Uterus (tissue), 4 donors: ENCODE data around the gene PYGM. TPM values are rescaled to one million over a fixed set of nuclear protein-coding genes. Genes with fewer than 3 reads are reported as not detected.

ENCODE experiments used
- DNase-seq, 2 donors: peaks; one replicate each; pipeline ENCODE4 v3.0.0-alpha.2; 2019 to 2020
- H3K27ac ChIP-seq, 2 donors: fragments of 200-600 bp; sonication (generic); 1 replicate in 1 of 2; 2 replicates in 1 of 2; pipeline ENCODE4 v1.5.1; 2016 to 2018
- H3K27me3 ChIP-seq, 2 donors: fragments of 200-600 bp; sonication (generic); one replicate each; pipeline ENCODE4 v1.5.1; 2018 to 2019; ENCODE audit warnings: control low read depth in 1 of 2
- H3K36me3 ChIP-seq, 2 donors: fragments of 200-600 bp; sonication (generic); one replicate each; pipeline ENCODE4 v1.5.1; 2019; ENCODE audit warnings: control low read depth in 1 of 2
- H3K4me1 ChIP-seq, 2 donors: fragments of 200-600 bp; sonication (generic); one replicate each; pipeline ENCODE4 v1.5.1; 2018 to 2019; ENCODE audit warnings: control low read depth in 1 of 2
- H3K4me3 ChIP-seq, 2 donors: fragments of 200-600 bp; sonication (generic); 1 replicate in 1 of 2; 2 replicates in 1 of 2; pipeline ENCODE4 v1.5.1; 2018 to 2019; ENCODE audit warnings: mild to moderate bottlenecking in 1 of 2
- H3K9me3 ChIP-seq, 2 donors: fragments of 200-600 bp; sonication (generic); one replicate each; pipeline ENCODE4 v1.5.1; 2019; ENCODE audit warnings: control low read depth in 1 of 2
- CTCF ChIP-seq, 4 experiments: fragments of 200-600 bp in 2 of 4; fragments of 450-650 bp in 2 of 4; sonication (generic) in 2 of 4; IDR thresholded peaks; one replicate each; pipeline ENCODE4 v1.5.1; 2016 to 2019; ENCODE audit warnings: antibody characterized with exemption in 4 of 4, mild to moderate bottlenecking in 2 of 4, moderate library complexity in 1 of 4
- POLR2A ChIP-seq, 2 donors: fragments of 450-650 bp; IDR thresholded peaks; one replicate each; pipeline ENCODE4 v1.6.1; 2016; ENCODE audit warnings: antibody characterized with exemption in 2 of 2, mild to moderate bottlenecking in 1 of 2, moderate library complexity in 1 of 2
- intact Hi-C: fragments of 100-400 bp; cut with DNase I; formaldehyde crosslinking; loops from one replicate; pipeline ENCODE4 v1.15.1; 2023; ENCODE audit warnings: low total_unique reads
- total RNA-seq, 4 donors: library from RNA; depleted of rRNA in 3 of 4; stranded (reverse); fragments of >200 nt in 3 of 4; gene quantifications; one replicate each; pipeline versions ENCODE4 v1.1.0 to v1.2.4, GENCODE V29; 2014 to 2023
- donor health status: DM: yes; HTN: yes; CAD: no.

Gene PYGM
- total RNA-seq, 4 donors from 2014 or later, result 2.9 to 42.8 (median 11.4) TPM

DNA sequence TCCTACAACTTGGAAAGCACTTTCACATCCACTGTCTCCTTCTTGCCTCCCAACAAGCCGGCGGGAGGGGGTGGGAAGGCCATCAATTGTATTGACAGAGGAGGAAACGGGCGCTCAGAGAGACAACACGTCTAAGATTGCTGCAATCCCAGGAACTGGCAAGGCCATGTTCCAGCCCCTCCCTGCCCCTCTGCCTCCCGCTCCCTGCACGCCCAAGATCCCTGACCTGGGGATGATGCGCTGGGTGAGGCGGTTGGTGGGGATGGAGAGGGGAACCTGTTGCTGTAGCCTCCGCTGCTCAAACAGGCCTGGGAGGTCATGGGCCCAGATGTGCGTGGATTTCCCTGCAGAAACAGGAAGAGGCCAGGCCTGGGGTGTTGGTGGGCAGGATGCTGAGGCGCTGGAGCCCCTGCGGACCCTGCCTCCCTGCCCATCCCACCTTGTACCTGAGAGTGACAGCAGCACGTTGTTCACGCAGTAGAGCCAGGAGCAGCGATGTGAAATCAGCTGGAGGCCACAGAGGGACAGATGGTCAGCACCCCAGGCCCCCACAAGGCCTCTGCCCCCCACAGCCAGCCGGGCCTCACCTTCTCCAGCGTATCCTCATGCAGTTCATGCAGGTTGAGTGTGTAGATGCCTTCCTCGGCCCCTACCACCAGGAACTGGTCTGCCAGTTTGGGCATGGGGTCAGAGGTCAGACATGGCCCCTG is 36.4 kb upstream of the PYGM start:
- intact Hi-C loops, result no loop called here
- no peak overlapping the region for H3K27ac ChIP-seq
- no peaks in the 10 kb centered on the region for H3K27me3 ChIP-seq
- no peak for DNase-seq
- no peak overlapping the region for H3K4me3 ChIP-seq
- H3K4me1 ChIP-seq, result no peaks in the 10 kb centered on the region
- TF ChIP-seq POLR2A (IDR thresholded peaks at IDR 0.05) (no peak), CTCF (IDR thresholded peaks at IDR 0.05) (no peak)
- no peaks in the 10 kb centered on the region for H3K9me3 ChIP-seq
- no peaks in the 10 kb centered on the region for H3K36me3 ChIP-seq

DNA sequence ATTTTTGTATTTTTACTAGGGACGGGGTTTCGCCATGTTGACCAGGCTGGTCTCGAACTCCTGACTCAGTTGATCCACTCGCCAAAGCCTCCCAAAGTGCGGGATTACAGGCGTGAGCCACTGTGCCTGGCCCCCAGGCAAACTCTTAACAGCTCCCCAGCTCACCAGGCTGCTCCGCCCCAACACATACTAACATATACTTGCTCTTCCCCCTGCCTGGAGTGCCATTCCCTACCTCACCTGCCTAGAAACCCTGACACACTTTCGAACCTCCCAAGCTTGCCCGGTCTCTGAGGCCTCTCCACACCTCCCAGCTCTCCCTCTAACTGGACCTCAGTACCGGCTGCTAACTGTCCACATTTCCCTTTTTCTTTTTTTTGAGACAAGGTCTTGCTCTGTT is 34.8 kb upstream of the PYGM start:
- intact Hi-C loops, result no loop called here
- Histone ChIP-seq H3K36me3 (no peaks in the 10 kb centered on the region), H3K27me3 (no peaks in the 10 kb centered on the region), H3K27ac (no peak overlapping the region), H3K4me1 (no peaks in the 10 kb centered on the region), H3K9me3 (no peaks in the 10 kb centered on the region), H3K4me3 (no peak overlapping the region)
- DNase-seq, result no peak
- TF ChIP-seq POLR2A (IDR thresholded peaks at IDR 0.05), result no peak

GRCh38 chr11:64793271-64794160 is 33.7 kb upstream of the PYGM start:
- TF ChIP-seq POLR2A (IDR thresholded peaks at IDR 0.05), result no peak
- no peak for DNase-seq
- H3K4me3 ChIP-seq, result no peak overlapping the region
- no peak overlapping the region for H3K27ac ChIP-seq
- intact Hi-C loops, result no loop called here
- H3K36me3 ChIP-seq, result no peaks in the 10 kb centered on the region
- no peaks in the 10 kb centered on the region for H3K27me3 ChIP-seq
- H3K9me3 ChIP-seq, result no peaks in the 10 kb centered on the region
- H3K4me1 ChIP-seq, result no peaks in the 10 kb centered on the region

DNA sequence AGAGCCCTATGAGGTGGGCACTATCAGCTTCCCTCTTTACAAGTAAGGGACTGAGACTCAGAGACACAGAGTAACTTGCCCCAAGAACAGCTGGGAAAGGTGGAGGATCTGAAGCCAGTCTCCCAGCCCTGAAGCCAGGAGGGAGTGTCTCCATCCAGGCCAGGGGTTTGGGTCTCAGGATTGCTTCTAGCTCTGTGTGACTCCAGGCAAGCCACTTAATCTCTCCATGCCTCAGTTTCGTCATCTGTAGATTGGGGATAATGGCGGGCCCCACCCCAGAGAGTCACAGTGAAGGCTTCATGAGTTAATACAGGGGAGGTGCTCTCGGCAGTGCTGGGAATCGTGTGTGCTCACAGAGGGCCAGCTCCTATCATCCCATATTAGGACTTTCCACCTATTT is 32.7 kb upstream of the PYGM start:
- DNase-seq, result no peak
- H3K27ac ChIP-seq, result no peak overlapping the region
- no peaks in the 10 kb centered on the region for H3K27me3 ChIP-seq
- no peak overlapping the region for H3K4me3 ChIP-seq
- TF ChIP-seq CTCF (IDR thresholded peaks at IDR 0.05) (no peak), POLR2A (IDR thresholded peaks at IDR 0.05) (no peak)
- intact Hi-C loops, result no loop called here
- no peaks in the 10 kb centered on the region for H3K4me1 ChIP-seq
- no peaks in the 10 kb centered on the region for H3K9me3 ChIP-seq
- H3K36me3 ChIP-seq, result no peaks in the 10 kb centered on the region

- H3K4me3 ChIP-seq, result no peak overlapping the region
- intact Hi-C loops, result no loop called here
- no peak overlapping the region for H3K27ac ChIP-seq
- no peak for TF ChIP-seq CTCF (IDR thresholded peaks at IDR 0.05)
- no peak for TF ChIP-seq POLR2A (IDR thresholded peaks at IDR 0.05)
- no peaks in the 10 kb centered on the region for H3K9me3 ChIP-seq
- no peaks in the 10 kb centered on the region for H3K27me3 ChIP-seq
- H3K36me3 ChIP-seq, result no peaks in the 10 kb centered on the region
- H3K4me1 ChIP-seq, result no peaks in the 10 kb centered on the region
- no peak for DNase-seq
Observed at GRCh38 chr11:64791781-64792291, 32.1 kb upstream of the PYGM start.
